GM19438 (cell line): ENCODE results near the gene MFAP4.
"Not testable (repeated sequence)": the region's sequence is repeated elsewhere in the genome, so short reads cannot be mapped to it uniquely, and the experiment has no call there.

Source experiments
- ATAC-seq: cut with Tn5 transposase; IDR thresholded peaks from one replicate; pipeline ENCODE4 v1.9.1; 2021; ENCODE audit warnings: low read depth; ENCODE audit not compliant: unreplicated experiment

MFAP4 gene

DNA sequence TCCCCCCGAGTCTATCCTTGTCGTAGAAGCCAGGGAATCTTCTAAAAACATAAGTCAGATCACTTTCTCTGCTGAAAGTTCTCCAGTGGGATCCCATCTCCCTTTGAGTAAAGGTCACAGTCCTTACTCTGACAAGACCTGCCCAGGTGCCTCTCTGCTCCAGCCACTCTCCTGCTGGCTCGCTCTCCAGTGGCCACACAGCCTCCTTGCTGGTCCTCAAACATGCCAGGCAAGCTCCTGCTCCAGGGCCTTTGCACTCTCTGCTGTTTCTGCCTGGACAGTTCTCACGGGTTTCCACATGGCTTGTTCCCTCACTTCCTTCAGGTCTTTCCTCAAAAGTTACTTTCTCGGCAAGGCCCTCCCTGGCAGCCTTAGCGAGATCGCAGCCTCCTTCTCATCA lies 27.8 kb downstream of the MFAP4 start:
- ATAC-seq: no peak

GRCh38 chr17:19357761-19358160 lies 29.2 kb downstream of the MFAP4 start:
- no peak for ATAC-seq

GRCh38 chr17:19357351-19357750 lies 29.6 kb downstream of the MFAP4 start:
- no peak for ATAC-seq

DNA sequence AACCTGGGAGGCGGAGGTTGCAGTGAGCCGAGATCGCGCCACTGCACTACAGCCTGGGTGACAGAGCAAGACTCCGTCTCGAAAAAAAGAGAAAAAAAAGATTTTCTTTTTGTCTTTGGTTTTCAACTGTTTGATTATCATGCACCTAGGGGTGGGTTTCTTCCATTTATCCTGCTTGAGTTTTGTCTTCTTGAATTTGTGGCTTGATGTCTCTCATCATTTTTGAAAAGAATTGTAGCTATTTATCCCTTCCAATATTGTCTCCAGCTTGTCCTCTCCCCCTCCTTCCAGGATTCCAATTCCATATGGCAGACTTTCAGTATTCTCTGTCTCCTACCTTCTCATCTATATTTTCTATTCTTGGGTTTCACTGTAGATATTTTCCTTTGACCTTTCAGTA lies 32.2 kb downstream of the MFAP4 start:
- no peak for ATAC-seq

- not testable (repeated sequence) for ATAC-seq
Measured at GRCh38 chr17:19353401-19353800, 33.6 kb downstream of the MFAP4 start.

- ATAC-seq: no peak
Measured at GRCh38 chr17:19348806-19349205, 38.2 kb downstream of the MFAP4 start.

- ATAC-seq: no peak
Measured at GRCh38 chr17:19348081-19348650, 38.8 kb downstream of the MFAP4 start.

DNA sequence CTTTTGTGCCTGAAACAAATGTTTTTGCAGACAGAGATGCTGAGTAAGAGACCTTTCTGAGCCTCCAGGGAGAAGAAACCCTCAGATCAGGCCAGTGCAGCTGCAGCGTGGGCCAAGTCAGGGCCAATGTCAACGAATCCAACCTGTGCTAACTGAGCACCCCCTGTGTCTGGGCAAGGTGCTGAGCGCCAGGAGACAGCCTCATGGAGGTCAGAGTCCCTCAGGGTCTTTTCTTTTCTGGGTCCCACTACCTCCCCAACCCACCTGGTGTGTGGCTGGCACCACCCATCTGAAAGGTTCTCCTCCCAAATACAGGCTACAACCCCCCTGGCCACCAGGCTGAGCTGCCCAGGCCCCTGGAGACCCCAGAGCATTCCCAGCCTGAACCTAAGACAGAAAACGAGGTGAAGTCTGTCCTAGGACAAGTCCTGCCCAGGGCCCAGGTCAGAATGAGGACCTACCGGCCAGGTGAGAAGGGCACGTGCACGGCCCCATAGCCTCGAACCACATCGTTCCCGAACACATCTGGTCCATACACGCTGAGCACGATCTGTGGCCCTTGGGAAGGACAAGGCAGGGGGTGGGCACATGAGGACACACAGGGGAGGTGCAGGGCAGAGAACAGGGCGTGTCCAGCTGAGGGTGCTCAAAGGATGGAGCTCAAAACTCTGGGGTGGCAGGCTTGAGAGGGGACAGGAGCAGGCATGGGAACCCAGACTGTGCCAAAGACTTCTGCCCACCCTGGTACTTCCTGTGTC lies 39.5 kb downstream of the MFAP4 start:
- no peak for ATAC-seq

- no peak for ATAC-seq
Measured at GRCh38 chr17:19346351-19347255, 40.4 kb downstream of the MFAP4 start.

GRCh38 chr17:19345486-19346350 lies 41.3 kb downstream of the MFAP4 start:
- no peak for ATAC-seq

DNA sequence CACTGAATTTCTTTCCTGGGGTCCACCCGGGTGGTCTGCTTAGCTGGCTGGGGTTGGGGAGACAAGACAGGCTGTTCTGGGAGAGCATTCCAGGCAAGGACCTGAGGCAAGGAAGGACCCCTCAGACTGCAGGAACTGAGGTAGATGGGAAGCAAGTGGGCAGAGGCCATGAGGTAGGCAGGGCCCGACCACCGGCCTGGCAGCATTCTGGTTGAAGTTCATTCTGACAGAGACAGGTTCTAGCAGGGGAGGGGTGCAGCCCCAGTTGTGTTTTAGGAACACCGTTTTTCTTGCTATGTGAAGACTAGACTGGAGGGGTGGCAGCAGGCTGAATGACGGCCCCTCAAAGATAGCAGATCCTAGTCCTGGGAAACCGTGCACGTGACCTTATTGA lies 41.9 kb downstream of the MFAP4 start:
- no peak for ATAC-seq

GRCh38 chr17:19344311-19345066 lies 42.5 kb downstream of the MFAP4 start:
- no peak for ATAC-seq

DNA sequence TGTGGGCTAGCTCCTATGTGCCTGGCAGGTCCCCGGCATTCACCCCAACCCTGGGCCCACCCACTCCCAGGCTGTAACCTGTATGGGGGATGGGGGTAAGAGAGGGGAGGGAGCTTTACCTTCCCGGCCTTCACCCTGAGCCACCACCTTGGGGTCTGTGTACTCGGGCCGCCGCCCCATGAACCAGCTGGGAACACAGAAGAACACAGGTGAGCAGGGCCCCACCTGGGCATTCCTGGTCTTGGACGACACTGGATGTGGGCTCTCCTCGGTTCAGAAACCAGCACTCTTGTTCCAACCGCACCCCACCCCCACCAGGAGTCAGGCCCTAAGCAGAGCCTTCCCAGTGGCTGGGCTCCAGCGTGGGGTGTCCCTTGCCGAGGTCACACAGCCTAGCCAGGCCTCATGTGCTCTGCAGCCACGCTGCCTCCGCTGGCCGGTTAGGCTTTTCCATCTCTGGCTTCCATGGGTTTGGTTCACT lies 43.3 kb downstream of the MFAP4 start:
- ATAC-seq: no peak

GRCh38 chr17:19343256-19343630 lies 43.7 kb downstream of the MFAP4 start:
- no peak for ATAC-seq

DNA sequence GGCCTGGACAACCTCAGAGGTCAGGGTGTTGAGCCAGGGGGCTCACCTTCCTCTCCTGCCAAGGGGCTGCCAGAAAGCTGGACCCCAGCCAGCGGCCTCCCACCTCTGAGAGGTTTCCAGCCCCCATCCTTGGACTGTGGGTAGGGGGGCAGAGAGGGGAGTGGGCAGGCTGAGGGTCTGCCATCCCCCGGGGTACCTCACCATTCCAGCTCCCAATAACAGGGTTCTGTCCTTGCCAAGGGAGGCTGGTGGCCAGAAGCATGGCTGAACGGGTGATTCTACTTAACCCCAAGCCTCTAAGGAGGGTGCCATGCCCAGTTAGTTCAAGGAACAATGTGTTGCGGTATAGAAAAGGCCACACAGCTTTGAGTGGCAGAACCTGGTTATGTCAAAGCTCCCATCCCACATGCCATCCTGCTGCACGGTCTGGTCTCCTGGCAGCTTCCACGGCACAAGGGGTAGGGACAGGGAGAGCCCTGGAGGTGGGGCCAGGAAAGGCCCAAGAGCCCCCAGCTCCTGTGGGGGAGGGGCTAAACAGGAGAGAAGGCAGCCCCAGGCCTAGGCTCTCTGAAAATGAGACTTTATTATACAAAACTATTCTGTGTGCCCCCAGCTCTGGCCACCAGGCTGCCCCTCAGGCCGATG lies 44.3 kb downstream of the MFAP4 start:
- no peak for ATAC-seq

- ATAC-seq: no peak
Measured at GRCh38 chr17:19341641-19342610, 45.1 kb downstream of the MFAP4 start.

DNA sequence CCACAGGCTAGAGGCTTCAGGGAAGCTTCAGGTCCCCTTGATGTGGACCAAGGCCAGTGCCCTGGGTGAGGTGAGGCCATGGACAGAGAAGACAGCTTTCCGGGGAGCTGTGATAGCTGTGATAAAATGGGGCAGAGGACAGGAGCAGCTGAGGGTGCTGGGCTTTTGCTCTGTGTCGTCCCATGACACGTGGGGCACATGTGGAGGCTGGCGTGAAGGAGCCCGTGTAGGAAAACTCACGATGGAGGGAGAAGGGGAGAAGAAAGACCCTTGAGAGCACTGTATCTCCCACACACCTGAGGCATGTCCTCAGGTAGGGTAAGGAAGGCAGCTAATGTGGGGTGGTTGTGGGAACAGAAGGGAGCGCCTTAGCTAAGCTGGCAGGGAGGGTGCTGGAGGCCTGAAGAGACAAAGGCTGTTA lies 45.8 kb downstream of the MFAP4 start:
- ATAC-seq: no peak

DNA sequence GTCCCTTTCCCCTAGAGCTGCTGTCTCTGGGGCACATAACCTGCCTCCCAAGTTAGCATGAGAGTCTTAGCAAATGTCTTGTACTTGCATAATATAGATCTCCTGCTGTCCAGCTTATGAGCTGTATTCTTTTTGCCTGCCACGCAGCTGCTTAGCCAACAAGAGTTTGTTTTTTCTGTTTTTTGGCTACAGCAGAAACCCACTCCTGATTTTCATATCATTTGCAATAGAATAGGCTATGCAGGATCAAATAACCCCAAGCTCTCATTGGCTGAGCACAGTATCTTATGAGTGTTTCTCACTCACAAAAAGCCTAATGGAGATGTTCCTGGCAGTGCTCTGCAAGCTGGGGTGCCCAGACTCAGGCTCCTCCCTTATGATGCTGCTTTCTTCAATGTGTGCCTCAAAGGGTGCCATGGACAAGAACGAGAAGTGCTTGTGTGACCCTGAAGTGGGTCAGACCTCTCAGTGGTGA lies 47.6 kb downstream of the MFAP4 start:
- ATAC-seq: no peak
